PFSK-1 (cell line): ENCODE data around the gene TBC1D22A.

Experiments used
- FOXP2 ChIP-seq: optimal IDR thresholded peaks from 2 replicates; pipeline ENCODE3; 2011; ENCODE audit warnings: borderline replicate concordance, control low read depth, inconsistent platforms; ENCODE audit not compliant: insufficient read depth; ENCODE audit errors: extremely low read length, extremely low read depth
- POLR2AphosphoS5 ChIP-seq: IDR thresholded peaks from 2 replicates; pipeline ENCODE4 v1.6.1; 2012; ENCODE audit warnings: low read depth, mild to moderate bottlenecking, control low read depth, low read length, moderate library complexity
- REST ChIP-seq, 2 experiments: IDR thresholded peaks; 2 replicates each; pipeline versions ENCODE4 v1.6.1 to v1.8.0; 2011 to 2012; ENCODE audit warnings: low read depth in 2 of 2, low read length in 2 of 2, control low read depth in 1 of 2, inconsistent platforms in 1 of 2, mild to moderate bottlenecking in 1 of 2, moderate library complexity in 1 of 2; ENCODE audit not compliant: insufficient read depth in 1 of 2
- SIN3A ChIP-seq: IDR thresholded peaks from 2 replicates; pipeline ENCODE4 v1.6.1; 2012; ENCODE audit warnings: mild to moderate bottlenecking, low read length, moderate library complexity, borderline replicate concordance; ENCODE audit not compliant: insufficient read depth
- TAF1 ChIP-seq: IDR thresholded peaks from 2 replicates; pipeline ENCODE4 v1.6.1; 2012; ENCODE audit warnings: low read length, control low read depth, borderline replicate concordance; ENCODE audit not compliant: insufficient read depth

TBC1D22A gene

GRCh38 chr22:47165338-47166032 is 403.0 kb downstream of the TBC1D22A start:
- no peak for TF ChIP-seq FOXP2
- TF ChIP-seq REST (IDR thresholded peaks at IDR 0.05; ENCODE audit: insufficient read depth in 1 of 2, low read depth in 2 of 2, low read length in 2 of 2), result no peak
- no peak for TF ChIP-seq TAF1
- no peak for TF ChIP-seq SIN3A
- TF ChIP-seq POLR2AphosphoS5, result no peak

GRCh38 chr22:47166033-47166404 is 403.6 kb downstream of the TBC1D22A start:
- TF ChIP-seq REST (IDR thresholded peaks at IDR 0.05; ENCODE audit: insufficient read depth in 1 of 2, low read depth in 2 of 2, low read length in 2 of 2) (no peak), POLR2AphosphoS5 (no peak), SIN3A (no peak), FOXP2 (no peak), TAF1 (no peak)

GRCh38 chr22:47166446-47167016 is 404.1 kb downstream of the TBC1D22A start:
- TF ChIP-seq SIN3A (no peak), REST (IDR thresholded peaks at IDR 0.05; ENCODE audit: insufficient read depth in 1 of 2, low read depth in 2 of 2, low read length in 2 of 2) (no peak), FOXP2 (no peak), TAF1 (no peak)

GRCh38 chr22:47167056-47167455 is 404.6 kb downstream of the TBC1D22A start:
- TF ChIP-seq TAF1, result no peak
- TF ChIP-seq FOXP2, result no peak
- TF ChIP-seq REST (IDR thresholded peaks at IDR 0.05; ENCODE audit: insufficient read depth in 1 of 2, low read depth in 2 of 2, low read length in 2 of 2), result no peak
- TF ChIP-seq POLR2AphosphoS5, result no peak
- TF ChIP-seq SIN3A, result no peak

GRCh38 chr22:47168441-47168840 is 406.0 kb downstream of the TBC1D22A start:
- TF ChIP-seq SIN3A, result no peak
- TF ChIP-seq TAF1, result no peak
- no peak for TF ChIP-seq POLR2AphosphoS5
- TF ChIP-seq REST (IDR thresholded peaks at IDR 0.05; ENCODE audit: insufficient read depth in 1 of 2, low read depth in 2 of 2, low read length in 2 of 2), result no peak
- no peak for TF ChIP-seq FOXP2
